GM12878 (cell line): ENCODE measurements around the gene POLR2F. TPM values are rescaled to one million over a fixed set of nuclear protein-coding genes. Genes with fewer than 3 reads are reported as not detected.

ENCODE experiments used
- ATAC-seq: fragments of 200-7000 bp; cut with Tn5 transposase; 3 replicates; pipeline ENCODE4 v1.9.1; 2020; ENCODE audit warnings: mild to moderate bottlenecking, moderate library complexity
- BruUV-seq: library from RNA; stranded (reverse); fragments of 400-500 nt; replicated peaks from 2 replicates; lab custom pipeline; 2021; lab: Mats Ljungman, UMichigan
- CTCF ChIA-PET: fragments of 300-600 bp; sonication (Branson Sonifier 250); formaldehyde crosslinking; extraction: SDS; loops from one replicate; lab custom pipeline; 2021; ENCODE audit warnings: inconsistent platforms; lab: Yijun Ruan, JAX
- POLR2A ChIA-PET: fragments of 350-600 bp; formaldehyde crosslinking; extraction: SDS; loops from one replicate; lab custom pipeline; 2021; ENCODE audit warnings: inconsistent platforms; lab: Charles Lee
- RAD21 ChIA-PET: fragments of 300-600 bp; sonication (Branson Sonifier 250); formaldehyde crosslinking; loops from one replicate; lab custom pipeline; 2023; ENCODE audit warnings: antibody characterized with exemption; ENCODE audit not compliant: unreplicated experiment; lab: Charles Lee
- SMC1A ChIA-PET: fragments of 300-600 bp; sonication (Branson Sonifier 250); formaldehyde crosslinking; loops from one replicate; lab custom pipeline; 2023; ENCODE audit not compliant: unreplicated experiment, uncharacterized antibody; lab: Charles Lee
- DNase-seq: peaks from one replicate; pipeline ENCODE4 v3.0.0-alpha.2; 2011; ENCODE audit warnings: low read depth, low spot score
- FAIRE-seq: peaks from 3 replicates; lab custom pipeline; 2011; peaks lifted over from hg19 to GRCh38; lab: Jason Lieb, UNC
- H2AFZ ChIP-seq: 2 replicates; pipeline ENCODE4 v1.6.0; 2011; ENCODE audit warnings: low read depth, low read length, control low read depth; ENCODE audit not compliant: control insufficient read depth
- H3K27ac ChIP-seq: 2 replicates; pipeline ENCODE4 v1.5.1; 2011; ENCODE audit warnings: control low read depth; ENCODE audit not compliant: control insufficient read depth, insufficient read depth
- H3K27me3 ChIP-seq, 2 experiments: replicated peaks in 1 of 2; 2 replicates each; pipeline versions ENCODE4 v1.6.0 to v1.6.1; 2011; ENCODE audit warnings: low read length in 1 of 2; ENCODE audit not compliant: control insufficient read depth in 2 of 2, insufficient read depth in 2 of 2
- H3K36me3 ChIP-seq, 2 experiments: 2 replicates each; pipeline ENCODE4 v1.5.1; 2011; ENCODE audit warnings: low read length in 1 of 2; ENCODE audit not compliant: control insufficient read depth in 2 of 2, insufficient read depth in 2 of 2
- H3K4me1 ChIP-seq: 2 replicates; pipeline ENCODE4 v1.6.1; 2011; ENCODE audit warnings: mild to moderate bottlenecking, low read length, moderate library complexity, mixed read lengths; ENCODE audit not compliant: control insufficient read depth, insufficient read depth
- H3K4me2 ChIP-seq: 2 replicates; pipeline ENCODE4 v1.6.0; 2011; ENCODE audit warnings: control low read depth; ENCODE audit not compliant: control insufficient read depth, insufficient read depth
- H3K4me3 ChIP-seq: fragments of 200-600 bp; sonication (generic); 2 replicates; pipeline ENCODE4 v1.5.1; 2016
- H3K79me2 ChIP-seq: 2 replicates; pipeline ENCODE4 v1.6.0; 2011; ENCODE audit warnings: low read length; ENCODE audit not compliant: control insufficient read depth, insufficient read depth
- H3K9ac ChIP-seq: 2 replicates; pipeline ENCODE4 v1.8.0; 2011; ENCODE audit warnings: low read length, control low read depth, mixed read lengths; ENCODE audit not compliant: control insufficient read depth, insufficient read depth
- H3K9me3 ChIP-seq: replicated peaks from 3 replicates; pipeline ENCODE4 v1.5.1; 2011; ENCODE audit warnings: mild to moderate bottlenecking, low read length; ENCODE audit not compliant: control insufficient read depth, insufficient read depth
- H4K20me1 ChIP-seq: 2 replicates; pipeline ENCODE4 v1.6.0; 2011; ENCODE audit not compliant: control insufficient read depth, insufficient read depth
- CBX3 ChIP-seq: fragments of 200-600 bp; sonication (generic); IDR thresholded peaks from 2 replicates; pipeline ENCODE4 v1.6.1; 2016; ENCODE audit warnings: low read depth, borderline replicate concordance
- E2F4 ChIP-seq: IDR thresholded peaks from 2 replicates; pipeline ENCODE4 v1.6.1; 2012; ENCODE audit warnings: low read depth, low read length, improper control_type of control experiment
- E2F8 ChIP-seq: fragments of 450-650 bp; IDR thresholded peaks from 2 replicates; pipeline ENCODE4 v1.6.1; 2018; ENCODE audit warnings: mild to moderate bottlenecking, low read depth, moderate library complexity; ENCODE audit not compliant: partially characterized antibody
- E4F1 ChIP-seq: fragments of 450-650 bp; IDR thresholded peaks from 2 replicates; pipeline ENCODE4 v1.6.1; 2018; ENCODE audit warnings: borderline replicate concordance, mild to moderate bottlenecking; ENCODE audit not compliant: partially characterized antibody
- GABPA ChIP-seq: IDR thresholded peaks from 2 replicates; pipeline ENCODE4 v1.6.1; 2014; ENCODE audit warnings: antibody characterized with exemption, low read depth, mild to moderate bottlenecking, inconsistent platforms
- HSF1 ChIP-seq: fragments of 150-350 bp; IDR thresholded peaks from 2 replicates; pipeline ENCODE4 v1.6.1; 2014; ENCODE audit warnings: mild to moderate bottlenecking, low read depth, low read length
- MEF2A ChIP-seq: IDR thresholded peaks from 2 replicates; pipeline ENCODE4 v1.6.1; 2011; ENCODE audit warnings: low read depth, mild to moderate bottlenecking, low read length, moderate library complexity; ENCODE audit not compliant: insufficient read depth
- MTA2 ChIP-seq: fragments of 450-650 bp; IDR thresholded peaks from 2 replicates; pipeline ENCODE4 v1.6.1; 2016; ENCODE audit warnings: low read depth, mild to moderate bottlenecking, moderate library complexity
- MYB ChIP-seq: fragments of 150-350 bp; IDR thresholded peaks from 2 replicates; pipeline ENCODE4 v1.6.1; 2014; ENCODE audit warnings: mild to moderate bottlenecking, low read depth, low read length, borderline replicate concordance
- MYC ChIP-seq: IDR thresholded peaks from 2 replicates; pipeline ENCODE4 v1.6.1; 2011; ENCODE audit warnings: mild to moderate bottlenecking, low read length, moderate library complexity, inconsistent platforms; ENCODE audit not compliant: insufficient read depth, insufficient replicate concordance, insufficient read length, severe bottlenecking
- NR2C2 ChIP-seq: IDR thresholded peaks from 2 replicates; pipeline ENCODE4 v1.6.1; 2011; ENCODE audit warnings: borderline replicate concordance, low read depth; ENCODE audit not compliant: control insufficient read depth, insufficient read length
- RAD51 ChIP-seq: fragments of 450-650 bp; IDR thresholded peaks from 2 replicates; pipeline ENCODE4 v1.6.1; 2016; ENCODE audit warnings: moderate library complexity, mild to moderate bottlenecking, inconsistent platforms
- SMC3 ChIP-seq: IDR thresholded peaks from 2 replicates; pipeline ENCODE4 v1.6.1; 2011; ENCODE audit warnings: low read length, improper control_type of control experiment, borderline replicate concordance
- ZNF274 ChIP-seq: IDR thresholded peaks from one replicate; pipeline ENCODE4 v1.8.0; 2011; ENCODE audit not compliant: insufficient read length, insufficient read depth
- WGBS: methylation state at CpG from one replicate; pipeline ENCODE4 v1.1.6; 2016; ENCODE audit warnings: low lambda C conversion rate; ENCODE audit not compliant: insufficient replicate concordance, insufficient coverage; ENCODE audit errors: missing lambda C conversion rate; 5-methylcytosine and 5-hydroxymethylcytosine counted together
- in situ Hi-C: fragments of 300-500 bp; cut with MboI; formaldehyde crosslinking; loops from 9 replicates; pipeline ENCODE4 v1.14.3; 2018; ENCODE audit warnings: mixed read lengths
- intact Hi-C: fragments of 100-400 bp; cut with micrococcal nuclease; formaldehyde crosslinking; loops from one replicate; pipeline ENCODE4 v1.14.2; 2022; ENCODE audit not compliant: unreplicated experiment
- polyA plus RNA-seq, 11 experiments: library from polyadenylated mRNA; depleted of rRNA in 4 of 11; unstranded in 6 of 11; stranded (reverse) in 5 of 11; fragments of >200 nt; fragmentation: Nextera tagmentation in 4 of 11; fragmentation: Illumina TruSeq in 1 of 11; extraction: Ambion mirVana in 4 of 11; extraction: Trizol in 1 of 11; gene quantifications; 1 replicate in 1 of 11; 2 replicates in 10 of 11; pipeline versions ENCODE4 v1.2.1 to v1.2.3, GENCODE V29; 2011 to 2016; ENCODE audit warnings: inconsistent platforms in 2 of 11, missing spikeins in 2 of 11, low read depth in 1 of 11
- total RNA-seq, 4 experiments: library from RNA; depleted of rRNA in 3 of 4; stranded (reverse); fragments of >200 nt in 3 of 4; fragmentation: Illumina TruSeq in 1 of 4; extraction: Trizol in 1 of 4; gene quantifications; 2 replicates each; pipeline versions ENCODE4 v1.2.1 to v1.2.3, GENCODE V29; 2013 to 2021

POLR2F gene
- total and polyA plus RNA-seq, 10 of the 15 experiments (the other 5 are each of a cell fraction or from before 2014, with no cell fraction given): 71.9 to 218 (median 100.0) TPM

GRCh38 chr22:37911697-37912096 lies 41.8 kb upstream of the POLR2F start:
- no peak for DNase-seq
- FAIRE-seq: no peak
- Histone ChIP-seq H3K4me2 (no peak overlapping the region), H2AFZ (no peak overlapping the region), H3K9ac (no peak overlapping the region), H4K20me1 (no peaks in the 10 kb centered on the region), H3K36me3 (no peaks in the 10 kb centered on the region), H3K9me3 (no peaks in the 10 kb centered on the region), H3K27me3 (no peaks in the 10 kb centered on the region), H3K27ac (no peak overlapping the region), H3K79me2 (peaks cover 2% of the 10 kb centered on the region; the same call in 1 of the 2 replicates), H3K4me1 (no peaks in the 10 kb centered on the region), H3K4me3 (no peak overlapping the region)
- intact Hi-C loops (no loop called here), in situ Hi-C loops (no loop called here)
- ATAC-seq: 0 out of 3 replicates have a peak, but pooled peaks have one; percentile 16
- TF ChIP-seq SMC3 (no peak), MYB (no peak), MTA2 (no peak), CBX3 (no peak), MEF2A (no peak), E4F1 (no peak), RAD51 (no peak), ZNF274 (no peak), GABPA (no peak), MYC (no peak), E2F8 (no peak), HSF1 (no peak), E2F4 (no peak), NR2C2 (no peak)
- BruUV-seq: no TSS peak
- RAD21 ChIA-PET: no interaction called here
- SMC1A ChIA-PET: no interaction called here
- 92% methylated on average over 8 of the region's 8 CpGs for WGBS
- CTCF ChIA-PET: interaction anchor here (0.7 to 1.5 kb wide), 2 partner anchors 8 to 14 kb away, joined by 3 read pairs; no protein-coding TSS in a partner anchor
- POLR2A ChIA-PET: no interaction called here
